Stimulated activated CD4-positive, alpha-beta T cell treated with anti-CD3 and anti-CD28 coated beads, TNF-alpha, amount 100 ng/mL, for 1 hour (primary cell): ENCODE measurements around the gene C1orf210.

Experiments
- DNase-seq, 3 donors: peaks; one replicate each; pipeline ENCODE4 v3.0.0-alpha.2; 2020; ENCODE audit warnings: low read depth in 3 of 3, low spot score in 1 of 3

Gene C1orf210

DNA sequence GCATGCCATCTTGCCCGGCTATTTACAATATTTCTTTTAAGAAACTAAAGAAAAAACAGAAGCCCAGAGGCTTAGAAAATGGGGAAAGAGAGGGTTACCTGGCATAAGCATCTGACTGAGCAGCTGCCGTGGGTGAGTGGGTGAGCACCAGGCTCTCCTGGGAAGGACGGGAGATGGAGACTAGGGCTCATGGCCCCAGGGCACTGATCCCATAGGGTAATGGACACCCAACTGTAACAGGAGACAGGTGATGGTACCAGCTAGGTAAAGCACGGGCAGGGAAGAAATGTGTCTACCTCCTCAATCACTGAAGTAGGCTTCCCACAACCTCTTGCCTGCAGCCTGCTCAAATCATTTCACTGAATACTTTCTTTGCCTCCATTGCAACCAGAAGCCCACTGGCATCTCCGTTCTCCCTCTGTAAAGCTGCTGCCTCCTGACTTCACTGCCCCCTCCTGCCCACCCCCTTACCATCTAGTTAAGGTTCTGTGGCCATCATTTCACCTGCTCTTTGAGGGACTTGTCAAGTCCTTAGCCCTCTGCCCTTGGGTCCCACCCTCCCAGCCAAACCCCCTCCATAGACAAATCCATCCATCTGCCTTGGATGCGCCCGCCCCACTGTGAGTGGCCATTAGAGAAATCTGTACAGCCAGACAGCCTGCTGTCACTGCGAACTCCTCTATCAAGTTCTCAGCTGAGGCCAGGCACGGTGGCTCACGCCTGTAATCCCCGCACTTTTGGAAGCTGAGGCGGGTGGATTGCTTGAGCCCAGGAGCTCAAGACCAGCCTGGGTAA, 9.4 kb downstream of the C1orf210 start:
- DNase-seq: no peak

- DNase-seq: no peak
Observed at GRCh38 chr1:43274804-43275180, 10.6 kb downstream of the C1orf210 start.

DNA sequence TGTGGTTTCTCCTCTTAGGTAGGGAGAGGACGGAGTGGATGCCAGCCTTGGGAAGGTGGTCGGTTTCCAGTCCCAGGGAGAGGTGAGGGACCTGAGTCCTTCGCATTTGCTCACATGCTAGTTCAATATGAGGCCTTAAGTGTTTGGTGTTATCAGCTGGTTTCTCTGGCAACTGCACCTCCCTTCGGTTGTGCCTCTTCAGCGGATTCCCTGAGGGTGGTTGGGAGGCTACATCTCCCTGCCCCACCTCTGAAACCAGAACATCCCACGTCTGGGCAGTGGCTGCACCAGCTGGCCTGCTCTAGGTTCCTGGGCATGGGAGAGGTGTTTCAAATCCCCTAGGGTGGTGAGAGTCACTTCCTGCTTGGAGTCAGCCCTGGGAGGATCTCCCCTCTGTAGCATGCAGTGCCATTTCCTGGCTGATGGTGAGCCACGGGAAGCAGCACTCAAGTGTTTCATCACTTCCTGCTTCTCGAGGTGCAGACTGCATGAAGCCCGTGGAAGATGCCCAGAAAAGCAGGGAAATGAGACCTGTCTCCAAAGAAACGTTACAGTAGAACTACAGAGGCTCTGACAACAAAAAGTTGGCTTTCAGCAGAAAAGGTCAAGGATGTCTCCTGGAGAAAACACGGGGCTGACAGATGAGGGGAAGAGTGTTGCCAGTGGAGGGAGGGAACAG, 11.1 kb downstream of the C1orf210 start:
- DNase-seq: no peak

GRCh38 chr1:43273708-43274107, 11.7 kb downstream of the C1orf210 start:
- DNase-seq: no peak

DNA sequence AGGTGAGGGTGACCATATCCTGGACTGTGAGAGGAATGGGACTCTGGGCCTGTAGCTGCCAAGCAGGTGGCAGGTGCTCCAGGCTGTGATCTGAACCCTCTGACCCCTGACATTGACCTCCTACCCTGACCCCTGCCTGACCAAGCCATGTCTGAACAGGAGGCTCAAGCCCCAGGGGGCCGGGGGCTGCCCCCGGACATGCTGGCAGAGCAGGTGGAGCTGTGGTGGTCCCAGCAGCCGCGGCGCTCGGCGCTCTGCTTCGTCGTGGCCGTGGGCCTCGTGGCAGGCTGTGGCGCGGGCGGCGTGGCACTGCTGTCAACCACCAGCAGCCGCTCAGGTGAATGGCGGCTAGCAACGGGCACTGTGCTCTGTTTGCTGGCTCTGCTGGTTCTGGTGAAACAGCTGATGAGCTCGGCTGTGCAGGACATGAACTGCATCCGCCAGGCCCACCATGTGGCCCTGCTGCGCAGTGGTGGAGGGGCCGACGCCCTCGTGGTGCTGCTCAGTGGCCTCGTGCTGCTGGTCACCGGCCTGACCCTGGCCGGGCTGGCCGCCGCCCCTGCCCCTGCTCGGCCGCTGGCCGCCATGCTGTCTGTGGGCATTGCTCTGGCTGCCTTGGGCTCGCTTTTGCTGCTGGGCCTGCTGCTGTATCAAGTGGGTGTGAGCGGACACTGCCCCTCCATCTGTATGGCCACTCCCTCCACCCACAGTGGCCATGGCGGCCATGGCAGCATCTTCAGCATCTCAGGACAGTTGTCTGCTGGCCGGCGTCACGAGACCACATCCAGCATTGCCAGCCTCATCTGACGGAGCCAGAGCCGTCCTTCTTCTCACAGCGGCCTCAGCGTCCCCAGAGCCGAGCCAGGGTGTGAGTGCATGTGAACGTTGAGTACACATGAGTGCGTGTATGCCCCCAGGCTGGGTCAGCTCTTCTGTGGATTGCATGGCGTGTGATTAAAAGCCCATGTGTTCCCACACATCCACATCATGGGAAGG, 12.5 kb downstream of the C1orf210 start:
- DNase-seq: no peak

- DNase-seq: no peak
Observed at GRCh38 chr1:43272161-43272560, 13.2 kb downstream of the C1orf210 start.

GRCh38 chr1:43271186-43272118, 13.9 kb downstream of the C1orf210 start:
- DNase-seq: no peak

- no peak for DNase-seq
Observed at GRCh38 chr1:43270421-43271095, 14.8 kb downstream of the C1orf210 start.

DNA sequence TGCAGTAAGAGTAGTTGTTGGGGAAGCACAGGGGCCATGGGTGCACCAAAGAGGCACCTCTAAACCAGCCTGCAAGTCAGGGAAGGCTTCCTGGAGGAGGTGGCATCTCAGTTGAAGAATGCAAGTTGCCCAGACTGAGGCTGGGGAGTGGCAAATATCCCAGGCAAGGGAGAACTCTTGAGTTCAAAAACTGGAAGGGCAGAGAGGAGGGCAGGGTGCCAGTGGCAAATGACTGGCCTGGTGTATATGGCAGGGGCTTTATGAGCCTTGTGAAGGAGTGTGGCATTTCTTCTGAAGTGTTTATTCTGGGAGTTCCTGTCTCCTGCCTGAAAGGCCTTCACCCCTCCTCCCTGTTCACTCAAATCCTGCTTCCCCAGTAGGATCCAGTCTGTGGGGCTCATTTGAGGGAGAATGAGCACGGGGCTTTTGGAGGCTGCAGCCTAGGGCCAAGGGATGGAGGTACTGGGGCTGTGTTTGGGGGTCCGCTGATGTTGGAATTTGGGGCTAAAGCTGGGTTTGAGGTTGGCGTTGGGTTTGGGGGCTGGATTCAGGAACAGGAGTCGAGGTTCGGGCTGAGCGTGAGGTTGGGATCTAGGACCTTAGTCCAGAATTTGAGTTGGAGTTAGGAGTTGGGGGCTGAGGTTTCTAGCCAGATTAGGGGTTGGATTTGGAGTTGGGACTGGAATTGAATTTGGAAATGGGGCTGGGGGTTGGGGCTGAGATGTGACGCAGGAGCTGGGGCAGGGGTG, 15.6 kb downstream of the C1orf210 start, which contains the start of gene TMEM125:
TSS of gene TMEM125 (plus strand) at position 357 of the 749 bp plus-strand sequence. CDS start 2,740 bp downstream, outside the sequence.
- no peak for DNase-seq

- no peak for DNase-seq
Observed at GRCh38 chr1:43267818-43268425, 17.5 kb downstream of the C1orf210 start.

DNA sequence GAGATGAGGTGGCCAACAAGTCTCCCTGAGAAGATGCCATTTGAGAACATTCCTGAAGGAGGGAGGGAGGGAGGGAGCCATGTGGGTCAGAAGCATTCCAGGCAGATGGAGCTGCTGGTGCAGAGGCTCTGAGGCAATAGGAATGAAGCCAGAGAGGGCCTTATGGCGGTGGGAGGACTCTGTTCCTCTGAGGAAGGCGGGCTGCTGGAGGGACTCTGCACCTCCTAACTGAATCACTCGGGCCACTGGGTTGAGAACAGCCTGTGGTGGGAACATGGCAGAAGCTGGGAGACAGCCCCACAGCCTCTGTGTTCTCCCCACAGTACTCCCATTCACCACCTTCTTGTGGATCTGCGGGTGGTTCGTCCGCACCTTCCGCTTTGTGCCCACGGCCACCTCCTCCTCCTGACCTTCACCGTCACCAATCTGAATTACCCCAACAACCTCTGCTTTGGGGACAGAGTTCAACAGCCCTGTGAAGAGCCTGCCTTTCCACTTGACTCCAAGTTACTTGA, 18.0 kb downstream of the C1orf210 start:
- no peak for DNase-seq

GRCh38 chr1:43266881-43267280, 18.5 kb downstream of the C1orf210 start:
- no peak for DNase-seq

DNA sequence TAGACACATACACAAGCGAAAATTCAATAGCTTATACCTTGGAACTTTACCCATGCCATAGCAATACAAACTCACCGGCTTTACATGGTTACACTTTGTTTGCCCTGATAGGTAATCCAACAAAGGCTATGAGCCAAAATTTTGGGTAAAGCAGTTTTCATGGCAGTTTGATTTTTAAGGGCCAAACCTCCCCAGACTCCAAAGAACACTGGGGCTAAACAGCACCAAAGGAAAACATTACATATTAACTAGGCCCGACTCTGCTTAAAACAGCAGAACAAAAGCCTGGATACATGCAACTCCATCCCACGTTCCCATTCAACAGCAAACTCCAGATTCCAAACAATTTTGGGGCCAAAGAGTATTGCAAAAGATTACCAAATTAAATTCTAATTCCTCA, 19.9 kb downstream of the C1orf210 start:
- no peak for DNase-seq

DNA sequence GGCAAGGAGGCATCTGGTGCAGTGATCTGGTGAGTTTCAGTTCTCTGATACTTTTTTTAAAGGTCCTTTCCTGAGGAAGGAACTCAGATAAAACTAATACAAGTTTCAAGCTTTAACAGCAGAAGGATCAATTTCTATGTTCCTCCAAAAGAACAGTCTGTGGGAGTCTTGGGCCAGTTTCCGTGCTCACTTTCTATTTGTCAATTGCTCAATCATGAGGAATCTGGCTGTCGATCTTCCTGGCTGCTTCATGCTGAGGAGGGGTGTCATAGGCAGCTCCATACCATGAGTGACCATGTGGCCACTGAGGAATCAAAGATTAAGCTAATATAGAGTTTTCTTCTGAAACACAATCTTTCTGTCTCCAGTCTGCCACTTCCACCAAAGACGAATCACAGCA, 27.0 kb downstream of the C1orf210 start:
- DNase-seq: no peak

- no peak for DNase-seq
Observed at GRCh38 chr1:43256675-43257570, 28.5 kb downstream of the C1orf210 start.

DNA sequence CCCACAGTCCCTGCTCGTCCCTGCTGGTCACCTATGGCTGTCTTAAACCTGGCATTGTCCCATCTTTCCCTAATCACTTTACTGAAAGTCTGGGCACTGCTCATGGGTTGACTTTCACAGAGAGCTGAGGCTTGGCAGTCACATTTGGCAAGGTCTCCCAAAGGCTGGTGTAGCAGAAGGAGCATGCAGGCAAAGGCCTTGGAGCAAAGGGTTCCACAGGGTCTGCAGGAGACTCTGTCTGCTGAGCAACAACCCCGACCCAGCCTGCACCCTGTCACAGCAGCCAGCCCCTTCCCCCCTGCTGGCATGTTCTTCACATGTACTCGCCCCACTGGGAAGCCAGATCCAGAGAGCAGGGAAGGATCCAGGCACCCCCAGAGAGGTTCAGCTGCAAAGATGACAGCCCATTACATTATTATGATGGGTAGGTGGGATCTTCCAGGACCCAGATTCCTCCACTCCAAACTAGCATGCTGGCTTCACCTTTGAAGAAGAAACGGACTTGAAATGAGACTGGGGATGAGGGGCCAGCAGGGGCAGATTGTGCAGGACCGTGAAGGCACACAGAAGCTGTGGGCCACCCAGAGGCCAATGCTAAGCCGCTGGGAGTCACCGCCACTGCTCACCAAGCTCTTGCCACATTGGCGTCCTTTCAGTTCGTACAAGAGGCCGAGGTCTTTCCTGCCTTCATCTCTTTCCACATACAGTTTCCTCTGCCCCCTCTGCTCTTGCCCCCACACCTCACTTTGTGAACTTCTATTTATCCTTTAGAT, 29.8 kb downstream of the C1orf210 start:
- no peak for DNase-seq

GRCh38 chr1:43253876-43254275, 31.5 kb downstream of the C1orf210 start:
- DNase-seq: no peak
